ENCODE results near the gene TP53I13. TPM values are rescaled to one million over a fixed set of nuclear protein-coding genes. Genes with fewer than 3 reads are reported as not detected.
A peak's percentile ranks its signal among the peaks of the same experiment; 100 is the strongest.

Gene TP53I13
- total RNA-seq, 8 experiments from 2014 or later = 13.0 to 39.6 (median 20.8) TPM

DNA sequence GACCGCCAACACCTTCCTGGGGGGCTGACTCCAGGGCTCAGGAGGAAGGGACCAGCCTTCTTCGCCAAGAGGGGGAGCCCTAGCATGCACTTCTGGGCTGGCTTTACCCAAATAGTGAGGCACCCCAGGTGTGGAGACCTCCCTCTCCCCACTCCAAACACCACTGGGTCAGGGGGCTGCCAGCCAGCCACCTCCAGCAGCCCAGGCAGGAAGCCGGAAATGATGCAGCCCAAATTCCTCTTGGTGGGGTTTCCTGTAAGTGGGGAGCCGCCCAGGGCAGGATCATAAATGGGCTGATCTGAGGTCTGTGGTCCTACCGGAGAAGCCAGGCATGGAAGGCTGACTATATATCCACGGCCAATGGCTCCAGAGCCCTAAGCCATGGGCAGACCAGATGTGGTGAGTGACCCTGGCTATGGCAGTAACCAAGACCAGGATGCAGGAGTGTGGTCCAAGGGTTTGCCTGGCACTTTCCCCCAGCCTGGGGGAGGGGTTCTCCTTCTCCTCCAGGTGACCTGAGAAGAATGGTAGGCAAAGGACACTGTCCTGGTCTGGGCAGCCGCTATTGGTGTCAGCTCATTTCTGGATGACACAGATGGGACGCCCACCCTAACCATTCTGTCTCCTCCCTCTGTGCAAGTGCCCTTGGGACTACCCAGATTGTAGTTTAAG, 16.7 kb downstream of the TP53I13 start:
- no peak for ATAC-seq (replicated peaks in 6 of 8)
- H3K4me3 ChIP-seq = no peak overlapping the region
- peaks cover 33 to 42% of the 10 kb centered on the region in 2 donors for H3K4me1 ChIP-seq (replicated peaks in 1 of 2)
- H3K27ac ChIP-seq = no peak overlapping the region
- in situ Hi-C loops (cut with MboI; ENCODE audit: low pct_unique_long_range_greater_than_20kb in 2 of 9, low sequenced_read_pairs in 9 of 9, unreplicated experiment in 9 of 9) = no loop called here
- WGBS, 10 experiments = 0 to 100% (median 75%) methylated on average over 1 to 2 of the region's 8 CpGs; no CpG with 5 or more reads in 5 of the 10 experiments

DNA sequence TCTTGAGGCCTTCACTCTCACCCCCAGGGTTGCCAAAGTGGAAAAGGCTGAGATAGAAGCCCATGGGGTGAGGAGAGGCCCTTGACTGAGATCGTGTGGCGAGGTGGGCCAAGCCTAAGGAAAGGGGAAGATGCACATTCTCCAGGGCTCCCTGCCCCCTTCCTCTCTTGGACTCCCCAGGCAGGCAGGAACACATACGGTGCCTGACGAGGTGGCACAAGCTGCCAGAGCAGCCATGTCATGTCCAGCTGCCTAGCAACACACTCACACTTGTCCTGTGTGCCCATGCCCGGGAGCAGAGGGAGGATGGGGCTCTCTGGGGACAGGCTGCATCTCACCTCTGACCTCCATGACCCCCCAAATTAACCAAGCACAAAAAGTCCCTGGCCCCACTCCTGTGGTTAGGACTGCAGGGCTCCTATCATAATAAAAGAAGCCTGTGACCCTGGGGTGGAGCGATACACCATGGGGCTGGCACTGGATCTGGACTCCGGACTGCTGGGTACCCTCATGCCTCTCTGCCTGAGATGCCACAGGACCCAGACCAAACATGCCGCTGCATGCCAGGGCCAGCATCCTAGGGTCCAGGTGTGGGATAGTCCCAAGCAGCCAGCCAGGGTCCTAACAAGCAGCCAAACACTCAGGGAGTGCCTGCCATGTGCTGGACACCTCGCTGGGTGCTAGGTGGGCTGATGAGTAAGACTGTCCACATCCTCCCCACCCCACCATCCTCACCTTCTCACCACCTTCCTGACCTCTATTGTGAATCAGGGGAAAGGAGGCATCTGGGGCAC, 18.4 kb downstream of the TP53I13 start:
- ATAC-seq (replicated peaks in 6 of 8) = no peak
- H3K27ac ChIP-seq = no peak overlapping the region
- H3K4me1 ChIP-seq (replicated peaks in 1 of 2) = peaks cover 39 to 46% of the 10 kb centered on the region in 2 donors
- H3K4me3 ChIP-seq = no peak overlapping the region
- 80 to 100% (median 84%) methylated on average over 2 to 4 of the region's 9 CpGs; no CpG with 5 or more reads in 5 of the 10 experiments for WGBS, 10 experiments
- in situ Hi-C loops (cut with MboI; ENCODE audit: low pct_unique_long_range_greater_than_20kb in 2 of 9, low sequenced_read_pairs in 9 of 9, unreplicated experiment in 9 of 9) = no loop called here

DNA sequence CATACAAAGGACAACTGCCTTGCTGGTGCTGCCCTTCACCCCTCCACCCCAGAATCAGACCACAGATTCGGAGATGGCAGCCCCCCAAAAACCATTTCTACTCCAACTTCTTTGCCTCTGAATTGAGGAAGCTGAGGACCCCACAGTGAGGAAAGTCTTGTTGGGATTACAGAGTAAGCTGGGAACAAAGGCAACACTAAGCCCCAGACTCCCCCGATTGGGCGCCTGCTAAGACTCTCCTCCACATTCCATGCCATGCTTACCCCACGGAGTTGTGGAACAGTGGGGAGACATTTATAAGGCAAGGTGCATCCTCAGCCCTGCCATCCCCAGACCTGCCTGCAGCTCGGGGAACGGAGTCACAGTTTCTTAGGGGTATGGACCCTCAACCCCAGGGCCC, 19.1 kb downstream of the TP53I13 start:
- in situ Hi-C loops (cut with MboI; ENCODE audit: low pct_unique_long_range_greater_than_20kb in 2 of 9, low sequenced_read_pairs in 9 of 9, unreplicated experiment in 9 of 9) = no loop called here
- peaks cover 45 to 53% of the 10 kb centered on the region in 2 donors for H3K4me1 ChIP-seq (replicated peaks in 1 of 2)

DNA sequence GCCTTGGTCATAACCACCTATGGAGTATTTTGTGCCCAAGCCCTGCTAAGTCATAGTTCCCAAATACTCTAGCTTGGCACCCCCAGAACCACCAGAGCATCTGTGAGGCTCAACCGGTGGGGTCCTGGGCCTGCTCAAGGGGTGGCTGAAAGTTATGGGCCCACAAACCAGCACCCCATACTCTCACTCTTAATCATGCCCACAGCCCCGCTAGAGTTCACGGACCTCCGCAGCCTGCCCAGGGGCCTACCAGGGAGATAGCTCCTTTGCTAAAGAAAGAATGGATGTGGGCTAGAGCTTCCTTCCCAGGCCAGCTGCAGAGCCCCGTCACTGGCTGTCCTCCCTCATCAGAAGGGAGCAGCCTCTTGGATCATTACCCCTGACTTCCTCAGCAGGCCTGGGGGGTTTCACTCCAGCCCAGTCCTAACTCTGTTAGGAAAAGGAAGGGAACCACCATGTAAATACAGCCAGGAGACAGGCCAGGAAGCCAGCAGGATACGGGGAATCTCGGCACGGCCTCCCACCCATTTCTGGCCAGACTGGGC, 19.6 kb downstream of the TP53I13 start:
- H3K4me1 ChIP-seq (replicated peaks in 1 of 2) = peaks cover 48 to 56% of the 10 kb centered on the region in 2 donors
- no peak overlapping the region for H3K27ac ChIP-seq
- no peak for ATAC-seq (replicated peaks in 6 of 8)
- H3K4me3 ChIP-seq = peak overlapping the region; percentile 56 to 90 (median 75)
- in situ Hi-C loops (cut with MboI; ENCODE audit: low pct_unique_long_range_greater_than_20kb in 2 of 9, low sequenced_read_pairs in 9 of 9, unreplicated experiment in 9 of 9) = no loop called here
- 0 to 57% (median 32%) methylated on average over 2 to 3 of the region's 8 CpGs; no CpG with 5 or more reads in 6 of the 10 experiments for WGBS, 10 experiments

More for the DNA sequence above, 19.1 kb downstream of the TP53I13 start:
- ATAC-seq (replicated peaks in 6 of 8) = no peak
- peak overlapping the region in 1 of 5 donors; percentile 79 for H3K4me3 ChIP-seq
- 73 to 100% (median 82%) methylated on average over 1 to 4 of the region's 6 CpGs; no CpG with 5 or more reads in 5 of the 10 experiments for WGBS, 10 experiments
- no peak overlapping the region for H3K27ac ChIP-seq

DNA sequence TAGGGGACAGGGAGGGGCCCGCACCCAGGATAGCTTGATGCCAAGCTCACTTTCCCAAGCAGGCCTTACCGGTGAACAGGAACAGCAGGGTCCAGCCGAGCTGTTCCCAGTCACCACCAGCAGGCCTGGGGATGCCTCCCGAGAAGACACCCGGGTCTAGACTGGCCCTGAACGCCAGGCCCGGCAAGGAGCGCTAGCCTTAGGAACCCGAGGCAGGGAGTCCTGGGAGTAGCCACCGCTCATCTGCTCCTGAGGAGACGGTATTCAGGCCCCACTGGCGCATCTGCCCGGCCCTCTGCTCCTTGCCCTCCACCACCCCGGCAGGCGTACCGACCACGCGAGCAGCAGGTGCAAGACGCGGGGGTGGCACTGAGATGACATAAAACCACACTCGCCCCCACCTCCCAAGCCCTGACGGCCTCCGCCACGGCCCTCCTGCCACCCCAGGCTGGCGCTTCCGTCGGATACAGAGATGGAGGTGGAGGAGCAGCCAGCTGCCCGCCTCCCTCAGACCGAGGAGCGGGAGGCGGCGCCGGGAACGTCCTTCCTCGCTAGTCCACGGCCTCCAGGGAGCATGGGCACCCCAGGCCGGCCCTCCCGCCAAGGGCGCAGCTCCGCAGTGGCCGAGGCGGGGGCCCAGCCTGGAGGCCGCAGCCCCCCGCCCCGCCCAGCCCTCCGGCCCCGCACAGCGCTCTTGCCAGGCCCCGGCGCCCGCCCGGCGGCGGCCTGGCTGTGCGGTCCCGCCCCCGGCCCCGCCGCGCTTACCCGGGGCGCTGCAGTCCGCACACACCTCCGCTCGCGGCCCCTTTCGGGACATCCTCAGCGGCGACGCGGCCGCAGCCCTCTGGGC, 20.3 kb downstream of the TP53I13 start:
- Histone ChIP-seq H3K4me1 (replicated peaks in 1 of 2) (peaks cover 46 to 54% of the 10 kb centered on the region in 2 donors), H3K4me3 (peak overlapping the region; percentile 56 to 90 (median 75)), H3K27ac (peak overlapping the region; percentile 74 to 80)
- ATAC-seq (replicated peaks in 6 of 8) = peak; percentile 5 to 22 (median 12)
- in situ Hi-C loops (cut with MboI; ENCODE audit: low pct_unique_long_range_greater_than_20kb in 2 of 9, low sequenced_read_pairs in 9 of 9, unreplicated experiment in 9 of 9) = no loop called here
- 0 to 7% (median 3%) methylated on average over 2 to 6 of the region's 72 CpGs; no CpG with 5 or more reads in 7 of the 10 experiments for WGBS, 10 experiments

DNA sequence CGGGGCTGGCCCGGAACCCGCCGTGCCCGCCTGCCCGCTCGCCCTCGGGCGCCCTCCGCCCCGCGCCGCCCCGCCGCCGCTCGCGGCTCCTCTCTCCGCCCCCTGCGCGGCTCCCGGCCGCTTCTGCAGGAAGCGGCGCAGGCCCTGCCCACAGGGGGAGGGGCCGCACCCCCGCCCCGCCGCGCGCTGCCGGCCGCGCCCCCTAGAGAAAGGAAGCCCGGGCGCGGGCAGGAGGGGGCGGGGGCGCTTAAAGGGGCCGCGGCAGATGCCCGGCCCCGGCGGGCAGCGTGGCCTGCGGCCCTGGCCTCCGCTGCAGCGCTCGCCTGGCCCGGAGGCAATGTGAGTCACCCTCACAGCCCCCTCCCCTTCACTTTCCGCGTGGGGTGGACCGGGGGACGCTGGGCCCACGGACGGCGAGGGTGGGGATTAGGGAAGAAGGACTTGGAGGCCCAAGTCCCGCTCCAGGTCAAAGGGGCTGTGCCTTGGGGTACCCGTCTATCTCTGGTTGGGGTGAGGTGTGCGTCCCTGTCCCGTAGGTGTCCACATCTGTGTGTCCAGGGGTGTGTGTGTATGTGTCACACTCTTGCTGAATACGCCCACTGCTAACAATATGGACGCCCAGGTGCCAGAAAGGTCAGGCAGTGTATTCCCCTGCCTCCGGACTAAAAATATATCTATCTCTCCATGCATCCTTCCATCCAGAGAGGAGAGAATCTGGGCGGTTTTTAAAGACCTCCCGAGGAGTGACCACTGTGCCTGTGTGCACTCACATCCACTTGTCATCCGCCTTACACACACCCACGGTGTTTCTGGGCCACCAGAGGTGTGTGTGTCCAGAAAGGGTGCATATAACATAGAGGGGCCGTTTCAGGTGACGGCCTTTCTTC, 21.3 kb downstream of the TP53I13 start, which contains the start of gene GIT1:
Gene GIT1 (minus strand): TSS at position 125 of the 887 bp plus-strand sequence. CDS start 270 bp downstream, outside the sequence.
- Histone ChIP-seq H3K4me1 (replicated peaks in 1 of 2) (peaks cover 37 to 50% of the 10 kb centered on the region in 2 donors), H3K27ac (peak within 1 kb of the TSS; percentile 74 to 80), H3K4me3 (peak within 1 kb of the TSS; percentile 56 to 90 (median 75))
- ATAC-seq (replicated peaks in 6 of 8) = peak; percentile 41 to 66 (median 60)
- in situ Hi-C loops (cut with MboI; ENCODE audit: low pct_unique_long_range_greater_than_20kb in 2 of 9, low sequenced_read_pairs in 9 of 9, unreplicated experiment in 9 of 9) = no loop called here
- WGBS, 10 experiments = 0 to 40% (median 19%) methylated on average over 1 to 5 of the region's 70 CpGs; no CpG with 5 or more reads in 7 of the 10 experiments

DNA sequence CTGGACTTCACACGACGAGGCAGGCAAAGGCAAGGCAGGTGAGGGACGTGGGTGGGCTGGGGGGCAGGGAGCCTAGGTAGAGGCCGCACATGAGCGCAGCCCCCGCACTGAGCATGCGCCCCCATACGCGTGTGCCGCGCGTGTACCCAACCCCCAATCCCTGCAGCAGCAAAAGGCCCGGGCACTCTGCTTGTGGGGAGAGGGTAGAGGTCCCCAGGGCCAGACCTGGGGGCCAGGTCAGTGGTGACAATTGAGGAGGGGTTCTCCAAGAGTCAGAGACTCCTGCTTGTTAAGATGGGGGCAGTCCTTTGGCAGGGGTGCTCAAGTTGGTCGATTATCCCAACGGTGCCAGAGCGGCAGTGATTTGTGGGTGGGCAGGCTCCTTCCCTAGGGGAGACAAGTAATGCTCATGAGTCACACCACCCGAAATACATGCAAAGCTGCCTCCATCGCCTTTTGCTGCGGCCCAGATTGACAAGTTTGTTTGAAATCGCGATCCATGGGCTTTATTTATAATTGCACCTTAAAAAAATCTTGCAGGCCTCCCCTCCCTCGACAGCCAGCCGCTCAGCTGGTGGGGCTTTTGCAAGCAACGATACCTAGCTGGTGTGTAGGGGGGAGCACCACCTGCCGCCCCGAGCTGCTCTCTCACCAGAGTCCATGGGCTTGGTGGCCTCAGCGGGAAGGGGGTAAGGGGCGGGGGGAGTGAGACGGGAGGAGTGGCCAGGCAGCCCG, 22.1 kb downstream of the TP53I13 start:
- Histone ChIP-seq H3K27ac (peak overlapping the region; percentile 74 to 80), H3K4me1 (replicated peaks in 1 of 2) (peaks cover 40 to 44% of the 10 kb centered on the region in 2 donors), H3K4me3 (peak overlapping the region in 4 of 5 donors; percentile 11 to 90 (median 73))
- in situ Hi-C loops (cut with MboI; ENCODE audit: low pct_unique_long_range_greater_than_20kb in 2 of 9, low sequenced_read_pairs in 9 of 9, unreplicated experiment in 9 of 9) = no loop called here
- peak in 6 of 8 experiments; percentile 0 to 24 (median 11) for ATAC-seq (replicated peaks in 6 of 8)
- WGBS, 10 experiments = 0 to 30% (median 16%) methylated on average over 2 to 12 of the region's 30 CpGs; no CpG with 5 or more reads in 3 of the 10 experiments

DNA sequence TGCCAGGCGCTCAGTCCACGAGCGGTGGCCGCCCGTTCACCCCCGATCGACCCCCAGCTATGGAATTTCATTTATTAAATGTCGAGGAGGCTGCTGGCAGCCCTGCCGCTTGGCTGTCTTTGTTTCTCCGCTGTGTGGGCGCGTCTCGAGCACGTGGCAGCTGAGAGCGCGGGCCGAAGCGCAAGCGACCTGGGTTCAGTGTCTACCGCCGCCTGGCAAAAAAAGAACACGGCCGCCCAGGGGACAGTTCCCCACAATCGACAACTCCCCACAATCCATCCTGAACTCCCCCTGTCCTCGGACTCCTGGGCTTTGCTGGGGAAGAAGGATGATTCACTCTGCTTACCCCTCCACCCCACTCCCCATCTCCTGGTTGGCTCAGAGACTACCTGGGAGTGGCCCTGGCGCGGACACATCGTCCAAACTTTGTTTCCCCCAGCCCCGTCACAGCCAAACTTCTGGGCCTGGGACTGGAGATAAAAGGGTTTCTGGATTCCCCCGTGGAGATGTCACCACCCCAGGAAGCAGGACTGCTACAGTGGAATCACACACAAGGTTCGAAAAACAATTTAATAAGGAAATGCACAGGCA, 22.7 kb downstream of the TP53I13 start:
- Histone ChIP-seq H3K4me1 (replicated peaks in 1 of 2) (peaks cover 45 to 50% of the 10 kb centered on the region in 2 donors), H3K27ac (peak overlapping the region; percentile 74 to 80), H3K4me3 (peak overlapping the region; percentile 2 to 21 (median 11))
- ATAC-seq (replicated peaks in 6 of 8) = peak; percentile 2 to 38 (median 18)
- in situ Hi-C loops (cut with MboI; ENCODE audit: low pct_unique_long_range_greater_than_20kb in 2 of 9, low sequenced_read_pairs in 9 of 9, unreplicated experiment in 9 of 9) = no loop called here
- WGBS, 10 experiments = 0 to 3% methylated on average over 1 to 8 of the region's 31 CpGs; no CpG with 5 or more reads in 8 of the 10 experiments

DNA sequence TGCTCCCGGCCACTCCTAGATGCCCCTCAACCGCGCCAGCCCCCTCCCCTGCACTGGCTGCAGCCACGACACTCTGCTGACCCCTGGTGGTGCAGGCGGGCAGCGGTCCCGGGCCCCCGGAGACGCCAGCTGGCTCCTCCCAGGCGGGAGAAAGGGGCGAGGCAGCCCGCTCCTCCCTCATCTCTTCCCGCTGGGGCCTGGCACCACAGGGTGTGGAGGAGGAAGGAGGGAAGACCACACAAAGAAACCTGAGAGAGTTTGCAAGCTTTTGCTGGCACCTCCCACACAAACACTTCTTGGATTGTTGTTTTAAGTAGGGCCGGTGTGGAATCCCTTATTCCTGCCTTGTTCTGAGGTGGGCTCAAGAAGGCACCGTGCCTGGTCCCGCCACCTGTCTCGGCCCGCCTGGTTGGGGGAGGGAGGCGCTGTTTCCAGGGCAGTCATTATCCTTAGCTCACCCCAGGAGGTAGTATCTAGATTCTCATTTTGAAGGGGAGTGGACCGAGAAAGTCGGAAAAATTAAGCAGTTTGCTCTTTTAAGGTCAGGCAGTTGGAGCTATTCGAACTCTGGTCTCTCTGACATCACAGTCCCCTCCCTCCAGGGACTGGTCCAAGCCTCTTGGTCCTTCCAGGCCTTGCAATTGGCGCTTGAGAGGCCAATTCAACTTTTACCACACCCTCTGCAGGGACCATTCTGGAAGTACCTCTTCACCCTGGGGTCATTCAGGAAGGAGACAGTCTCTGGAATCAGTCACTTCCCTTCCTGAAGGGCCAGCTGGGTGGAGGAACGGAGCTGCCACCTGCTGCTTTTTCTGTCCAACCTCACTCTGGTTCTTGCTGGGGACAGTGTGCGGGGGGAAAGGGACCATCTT, 23.5 kb downstream of the TP53I13 start:
- 1 to 83% (median 20%) methylated on average over 1 to 15 of the region's 25 CpGs; no CpG with 5 or more reads in 2 of the 10 experiments for WGBS, 10 experiments
- Histone ChIP-seq H3K27ac (no peak overlapping the region), H3K4me3 (peak overlapping the region; percentile 2 to 98 (median 11)), H3K4me1 (replicated peaks in 1 of 2) (peaks cover 52 to 58% of the 10 kb centered on the region in 2 donors)
- in situ Hi-C loops (cut with MboI; ENCODE audit: low pct_unique_long_range_greater_than_20kb in 2 of 9, low sequenced_read_pairs in 9 of 9, unreplicated experiment in 9 of 9) = no loop called here
- peak; percentile 15 to 66 (median 62) for ATAC-seq (replicated peaks in 6 of 8)

Measured in motor neuron (in vitro differentiated cells).